ENCODE results near the gene SEMA7A. TPM values are rescaled to one million over a fixed set of nuclear protein-coding genes. Genes with fewer than 3 reads are reported as not detected.
"Not testable (repeated sequence)": the region's sequence is repeated elsewhere in the genome, so short reads cannot be mapped to it uniquely, and the experiment has no call there.

SEMA7A gene
- total RNA-seq, 2 donors from 2014 or later, result 11.7 to 44.9 TPM

GRCh38 chr15:74365598-74366445 is 67.9 kb downstream of the SEMA7A start:
- ATAC-seq (replicated peaks), result peak; percentile 43
- H3K27me3 Mint-ChIP-seq, result peaks cover 24% of the 10 kb centered on the region
- H3K4me1 Mint-ChIP-seq, result no peaks in the 10 kb centered on the region
- H3K9me3 Mint-ChIP-seq, result no peaks in the 10 kb centered on the region
- no peak overlapping the region for H3K27ac Mint-ChIP-seq
- H3K36me3 Mint-ChIP-seq (ENCODE audit: low read depth), result no peaks in the 10 kb centered on the region
- peak overlapping the region; percentile 48 for H3K4me3 Mint-ChIP-seq

GRCh38 chr15:74364936-74365597 is 68.7 kb downstream of the SEMA7A start:
- no peaks in the 10 kb centered on the region for H3K36me3 Mint-ChIP-seq (ENCODE audit: low read depth)
- no peaks in the 10 kb centered on the region for H3K9me3 Mint-ChIP-seq
- no peaks in the 10 kb centered on the region for H3K4me1 Mint-ChIP-seq
- H3K27ac Mint-ChIP-seq, result no peak overlapping the region
- ATAC-seq (replicated peaks), result no peak
- peak overlapping the region; percentile 48 for H3K4me3 Mint-ChIP-seq
- H3K27me3 Mint-ChIP-seq, result peaks cover 20% of the 10 kb centered on the region

- Mint-ChIP-seq H3K4me3 (no peak overlapping the region), H3K9me3 (no peaks in the 10 kb centered on the region)
Observed at GRCh38 chr15:74362482-74362881, 71.3 kb downstream of the SEMA7A start.

GRCh38 chr15:74360855-74361254 is 72.9 kb downstream of the SEMA7A start:
- H3K4me1 Mint-ChIP-seq; ATAC-seq (replicated peaks); H3K36me3 Mint-ChIP-seq (ENCODE audit: low read depth); H3K4me3 Mint-ChIP-seq; H3K27ac Mint-ChIP-seq; H3K9me3 Mint-ChIP-seq: not testable (repeated sequence)
- peaks cover 11% of the 10 kb centered on the region for H3K27me3 Mint-ChIP-seq

More at GRCh38 chr15:74362482-74362881, 71.3 kb downstream of the SEMA7A start:
- Mint-ChIP-seq H3K36me3 (ENCODE audit: low read depth) (no peaks in the 10 kb centered on the region), H3K27ac (no peak overlapping the region), H3K27me3 (peaks cover 16% of the 10 kb centered on the region), H3K4me1 (no peaks in the 10 kb centered on the region)
- no peak for ATAC-seq (replicated peaks)

GRCh38 chr15:74359376-74359775 is 74.4 kb downstream of the SEMA7A start:
- peaks cover 18% of the 10 kb centered on the region for H3K27me3 Mint-ChIP-seq
- not testable (repeated sequence) for H3K27ac Mint-ChIP-seq; H3K9me3 Mint-ChIP-seq; H3K4me3 Mint-ChIP-seq; ATAC-seq (replicated peaks); H3K36me3 Mint-ChIP-seq (ENCODE audit: low read depth); H3K4me1 Mint-ChIP-seq

Other genes starting within 250 kb of the SEMA7A start
- gene STRA6, start 231.2 kb downstream of the SEMA7A start, total RNA-seq, result not detected
- not detected for gene CCDC33, start 197.6 kb downstream of the SEMA7A start, total RNA-seq
- gene CYP11A1, start 66.3 kb downstream of the SEMA7A start, total RNA-seq, result not detected
- 10 to 100 TPM; 38.0 to 52.6 TPM for gene UBL7, start 27.2 kb upstream of the SEMA7A start, total RNA-seq
- 10 to 100 TPM; 40.3 to 43.9 TPM for gene ARID3B, start 107.3 kb upstream of the SEMA7A start, total RNA-seq
- gene CLK3, start 181.9 kb upstream of the SEMA7A start, total RNA-seq, result 100 to 1,000 TPM; 117 to 179 TPM